ENCODE results near the gene NAA25.

DNA sequence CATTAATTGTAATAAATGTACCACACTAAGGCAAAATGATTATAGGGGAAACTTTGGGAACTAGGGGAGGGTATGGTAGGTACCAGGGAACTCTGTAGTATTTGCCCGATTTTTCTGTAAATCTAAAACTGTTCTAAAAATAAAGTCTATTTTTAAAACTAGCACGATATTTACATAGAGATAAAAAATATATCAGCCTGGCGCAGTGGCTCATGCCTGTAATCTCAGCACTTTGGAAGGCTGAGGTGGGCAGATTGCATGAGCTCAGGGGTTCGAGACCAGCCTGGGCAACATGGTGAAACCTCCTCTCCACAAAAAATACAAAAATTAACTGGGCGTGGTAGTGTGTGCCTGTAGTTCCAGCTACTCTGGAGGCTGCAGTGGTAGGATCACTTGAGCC, 128.0 kb downstream of the NAA25 start:
- TF ChIP-seq, protein P1, sequence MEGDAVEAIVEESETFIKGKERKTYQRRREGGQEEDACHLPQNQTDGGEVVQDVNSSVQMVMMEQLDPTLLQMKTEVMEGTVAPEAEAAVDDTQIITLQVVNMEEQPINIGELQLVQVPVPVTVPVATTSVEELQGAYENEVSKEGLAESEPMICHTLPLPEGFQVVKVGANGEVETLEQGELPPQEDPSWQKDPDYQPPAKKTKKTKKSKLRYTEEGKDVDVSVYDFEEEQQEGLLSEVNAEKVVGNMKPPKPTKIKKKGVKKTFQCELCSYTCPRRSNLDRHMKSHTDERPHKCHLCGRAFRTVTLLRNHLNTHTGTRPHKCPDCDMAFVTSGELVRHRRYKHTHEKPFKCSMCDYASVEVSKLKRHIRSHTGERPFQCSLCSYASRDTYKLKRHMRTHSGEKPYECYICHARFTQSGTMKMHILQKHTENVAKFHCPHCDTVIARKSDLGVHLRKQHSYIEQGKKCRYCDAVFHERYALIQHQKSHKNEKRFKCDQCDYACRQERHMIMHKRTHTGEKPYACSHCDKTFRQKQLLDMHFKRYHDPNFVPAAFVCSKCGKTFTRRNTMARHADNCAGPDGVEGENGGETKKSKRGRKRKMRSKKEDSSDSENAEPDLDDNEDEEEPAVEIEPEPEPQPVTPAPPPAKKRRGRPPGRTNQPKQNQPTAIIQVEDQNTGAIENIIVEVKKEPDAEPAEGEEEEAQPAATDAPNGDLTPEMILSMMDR (IDR thresholded peaks at IDR 0.05): no peak
- TF ChIP-seq POLR2A (IDR thresholded peaks at IDR 0.05): no peak
